H1 (cell line): ENCODE data around the gene CCDC137. TPM values are rescaled to one million over a fixed set of nuclear protein-coding genes. Genes with fewer than 3 reads are reported as not detected.

Experiments
- CTCF ChIA-PET: fragments of 300-600 bp; sonication (Branson Sonifier 250); formaldehyde crosslinking; loops from one replicate; lab custom pipeline; 2021; ENCODE audit not compliant: partially characterized antibody; lab: Charles Lee
- POLR2A ChIA-PET: fragments of 300-600 bp; sonication (Branson Sonifier 250); formaldehyde crosslinking; loops from one replicate; lab custom pipeline; 2021; ENCODE audit warnings: inconsistent platforms; ENCODE audit not compliant: partially characterized antibody; lab: Charles Lee
- DNase-seq, 2 experiments: peaks; one replicate each; pipeline versions ENCODE4 v3.0.0 to v3.0.0-alpha.2; 2010 to 2022; ENCODE audit warnings: low spot score in 2 of 2, low read depth in 1 of 2, mixed read lengths in 1 of 2
- FAIRE-seq: peaks from 2 replicates; lab custom pipeline; 2011; peaks lifted over from hg19 to GRCh38; lab: Jason Lieb, UNC
- H2AFZ ChIP-seq: 2 replicates; pipeline ENCODE4 v1.8.1; 2012; ENCODE audit warnings: low read length, inconsistent platforms
- H2AK5ac ChIP-seq: 2 replicates; pipeline ENCODE4 v1.6.1; 2013; ENCODE audit warnings: low read depth, low read length
- H2BK120ac ChIP-seq: replicated peaks from 2 replicates; pipeline ENCODE3; 2013; ENCODE audit warnings: low read depth, low read length, inconsistent platforms
- H2BK12ac ChIP-seq: 2 replicates; pipeline ENCODE4 v1.6.1; 2013; ENCODE audit warnings: low read depth, low read length
- H2BK15ac ChIP-seq: 2 replicates; pipeline ENCODE4 v1.6.1; 2013; ENCODE audit warnings: low read length
- H2BK20ac ChIP-seq: 2 replicates; pipeline ENCODE4 v1.6.1; 2013; ENCODE audit warnings: low read length
- H2BK5ac ChIP-seq: 2 replicates; pipeline ENCODE4 v1.6.1; 2013; ENCODE audit warnings: low read depth, low read length
- H3K14ac ChIP-seq: 2 replicates; pipeline ENCODE4 v1.6.1; 2013; ENCODE audit warnings: inconsistent platforms; ENCODE audit not compliant: insufficient read length
- H3K18ac ChIP-seq: 2 replicates; pipeline ENCODE4 v1.6.1; 2013; ENCODE audit warnings: low read length; ENCODE audit errors: extremely low read depth
- H3K23ac ChIP-seq: 2 replicates; pipeline ENCODE4 v1.6.1; 2013; ENCODE audit warnings: inconsistent platforms; ENCODE audit not compliant: insufficient read length
- H3K23me2 ChIP-seq: 2 replicates; pipeline ENCODE4 v1.6.1; 2013; ENCODE audit warnings: low read depth, low read length
- H3K27ac ChIP-seq: 2 replicates; pipeline ENCODE4 v1.6.1; 2011; ENCODE audit warnings: low read depth, low read length, inconsistent platforms
- H3K27me3 ChIP-seq, 4 experiments: replicated peaks in 1 of 4; 1 replicate in 1 of 4; 2 replicates in 3 of 4; pipeline versions ENCODE4 v1.6.1 to v1.8.1; 2011 to 2013; ENCODE audit warnings: low read length in 3 of 4, mild to moderate bottlenecking in 3 of 4, inconsistent platforms in 2 of 4, mixed read lengths in 2 of 4, moderate library complexity in 1 of 4; ENCODE audit not compliant: control insufficient read depth in 3 of 4, insufficient read depth in 3 of 4; ENCODE audit errors: extremely low read depth in 1 of 4
- H3K36me3 ChIP-seq, 4 experiments: 2 replicates each; pipeline versions ENCODE4 v1.6.1 to v1.8.1; 2011 to 2013; ENCODE audit warnings: mild to moderate bottlenecking in 4 of 4, low read length in 3 of 4, moderate library complexity in 2 of 4, control low read depth in 1 of 4, inconsistent platforms in 1 of 4; ENCODE audit not compliant: insufficient read depth in 4 of 4, control insufficient read depth in 2 of 4
- H3K4ac ChIP-seq: replicated peaks from 2 replicates; pipeline ENCODE3; 2013; ENCODE audit warnings: low read length, low read depth, mixed read lengths, inconsistent platforms; ENCODE audit not compliant: insufficient read length
- H3K4me1 ChIP-seq, 4 experiments: replicated peaks in 1 of 4; 1 replicate in 1 of 4; 2 replicates in 3 of 4; pipeline versions ENCODE4 v1.6.1 to v1.8.1; 2011 to 2013; ENCODE audit warnings: low read length in 3 of 4, inconsistent platforms in 2 of 4, mixed read lengths in 1 of 4; ENCODE audit not compliant: insufficient read depth in 4 of 4, control insufficient read depth in 3 of 4
- H3K4me2 ChIP-seq, 2 experiments: 2 replicates each; pipeline versions ENCODE4 v1.6.1 to v1.8.1; 2011 to 2013; ENCODE audit warnings: low read depth in 2 of 2, low read length in 2 of 2, control low read depth in 1 of 2, inconsistent platforms in 1 of 2, mild to moderate bottlenecking in 1 of 2; ENCODE audit not compliant: insufficient read depth in 1 of 2
- H3K4me3 ChIP-seq, 4 experiments: fragments of 200-600, 300-600 bp in 1 of 4; sonication (generic), shearing (Covaris generic), sonication (Bioruptor Twin) in 1 of 4; 2 replicates each; pipeline versions ENCODE4 v1.5.1 to v1.8.1; 2011 to 2016; ENCODE audit warnings: low read length in 4 of 4, low read depth in 3 of 4, control low read depth in 2 of 4, inconsistent platforms in 2 of 4, mild to moderate bottlenecking in 2 of 4, mixed read lengths in 1 of 4, moderate library complexity in 1 of 4; ENCODE audit not compliant: insufficient read depth in 2 of 4; ENCODE audit errors: extremely low read depth in 1 of 4
- H3K56ac ChIP-seq: replicated peaks from 2 replicates; pipeline ENCODE3; 2013; ENCODE audit warnings: low read depth, mild to moderate bottlenecking, mixed read lengths, low read length, inconsistent platforms; ENCODE audit not compliant: insufficient read length
- H3K79me1 ChIP-seq: 2 replicates; pipeline ENCODE4 v1.6.1; 2013; ENCODE audit warnings: low read depth, low read length, control low read depth
- H3K79me2 ChIP-seq, 2 experiments: 2 replicates each; pipeline versions ENCODE4 v1.6.1 to v1.8.1; 2012 to 2013; ENCODE audit warnings: low read length in 2 of 2, mild to moderate bottlenecking in 2 of 2, inconsistent platforms in 1 of 2; ENCODE audit not compliant: insufficient read depth in 2 of 2, control insufficient read depth in 1 of 2
- H3K9ac ChIP-seq, 4 experiments: replicated peaks in 1 of 4; 1 replicate in 1 of 4; 2 replicates in 3 of 4; pipeline versions ENCODE4 v1.6.1 to v1.8.1; 2011 to 2013; ENCODE audit warnings: low read depth in 3 of 4, low read length in 3 of 4, control low read depth in 2 of 4, mild to moderate bottlenecking in 2 of 4, moderate library complexity in 2 of 4, inconsistent platforms in 1 of 4; ENCODE audit errors: extremely low read depth in 1 of 4
- H3K9me3 ChIP-seq, 2 experiments: 2 replicates each; pipeline versions ENCODE4 v1.6.1 to v1.8.1; 2012 to 2013; ENCODE audit warnings: mild to moderate bottlenecking in 2 of 2, moderate library complexity in 2 of 2, control low read depth in 1 of 2, inconsistent platforms in 1 of 2, low read depth in 1 of 2, low read length in 1 of 2, mixed read lengths in 1 of 2; ENCODE audit not compliant: insufficient read depth in 2 of 2
- H4K20me1 ChIP-seq, 2 experiments: replicated peaks in 1 of 2; 2 replicates each; pipeline versions ENCODE3 to v1.8.1; 2011 to 2013; ENCODE audit warnings: inconsistent platforms in 2 of 2, low read length in 2 of 2, mild to moderate bottlenecking in 1 of 2; ENCODE audit not compliant: insufficient read depth in 2 of 2, control insufficient read depth in 1 of 2
- H4K5ac ChIP-seq: 2 replicates; pipeline ENCODE4 v1.6.1; 2013; ENCODE audit warnings: low read length, low read depth, mixed read lengths, inconsistent platforms; ENCODE audit not compliant: insufficient read length
- H4K8ac ChIP-seq: 2 replicates; pipeline ENCODE4 v1.8.0; 2013; ENCODE audit warnings: mild to moderate bottlenecking, moderate library complexity, low read length, inconsistent platforms; ENCODE audit not compliant: insufficient read depth; ENCODE audit errors: extremely low read depth
- H4K91ac ChIP-seq: replicated peaks from 2 replicates; pipeline ENCODE3; 2013; ENCODE audit warnings: low read length, mixed read lengths, inconsistent platforms; ENCODE audit not compliant: insufficient read length
- BRCA1 ChIP-seq: IDR thresholded peaks from 2 replicates; pipeline ENCODE4 v1.6.1; 2012; ENCODE audit warnings: low read depth, low read length, improper control_type of control experiment
- WGBS, 2 experiments: shearing (Covaris generic) in 1 of 2; methylation state at CpG; one replicate each; pipeline versions ENCODE4 v1.1.6 to v1.1.7; 2013 to 2015; ENCODE audit warnings: low lambda C conversion rate in 2 of 2, mixed read lengths in 2 of 2, inconsistent platforms in 1 of 2, low coverage in 1 of 2, missing lambda C conversion rate in 1 of 2; ENCODE audit not compliant: insufficient replicate concordance in 2 of 2, insufficient coverage in 1 of 2, insufficient read length in 1 of 2; ENCODE audit errors: extremely low coverage in 1 of 2, missing lambda C conversion rate in 1 of 2; 5-methylcytosine and 5-hydroxymethylcytosine counted together
- polyA plus RNA-seq, 7 experiments: library from polyadenylated mRNA; depleted of rRNA in 3 of 7; stranded (reverse) in 5 of 7; unstranded in 2 of 7; fragments of >200 nt in 5 of 7; fragments of 200-250 nt in 2 of 7; gene quantifications; 1 replicate in 5 of 7; 2 replicates in 1 of 7; 4 replicates in 1 of 7; pipeline versions ENCODE4 v1.2.1 to v1.2.3, GENCODE V29; 2011 to 2013; ENCODE audit warnings: missing spikeins in 2 of 7, mixed read lengths in 2 of 7
- total RNA-seq: library from RNA; stranded (reverse); fragmentation: NEBNext Ultra II Directional; extraction: Animal tissue kit (Norgen Biotek cat#: 25700); gene quantifications from 2 replicates; pipeline ENCODE4 v1.2.1, GENCODE V29; 2021
- TF ChIP-seq, protein P1 (sequence below), 3 experiments: IDR thresholded peaks; 1 replicate in 2 of 3; 2 replicates in 1 of 3; pipeline versions ENCODE4 v1.5.1 to v1.6.1; 2011; ENCODE audit warnings: low read length in 3 of 3, mild to moderate bottlenecking in 3 of 3, inconsistent platforms in 2 of 3, low read depth in 1 of 3, moderate library complexity in 1 of 3; ENCODE audit not compliant: insufficient read depth in 1 of 3; ENCODE audit errors: control extremely low read depth in 1 of 3

Gene CCDC137
- total and polyA plus RNA-seq, 2 of the 8 experiments (the other 6 are each of a cell fraction or from before 2014, with no cell fraction given), result 17.6 to 38.6 TPM

GRCh38 chr17:81706757-81707624 is 40.5 kb downstream of the CCDC137 start:
- Histone ChIP-seq H3K56ac (no peak overlapping the region), H3K23ac (no peak overlapping the region), H3K4me1 (peaks cover 0 to 24% (median 16%) of the 10 kb centered on the region in 4 experiments; a peak in 5 of 7 replicates), H2AFZ (no peak overlapping the region), H2AK5ac (no peak overlapping the region), H3K27me3 (no peaks in the 10 kb centered on the region; a peak in 2 of 7 replicates), H3K18ac (no peak overlapping the region), H3K4ac (no peak overlapping the region), H3K14ac (no peak overlapping the region), H2BK5ac (no peak overlapping the region), H4K20me1 (peaks cover 5 to 8% of the 10 kb centered on the region in 2 experiments), H4K91ac (no peak overlapping the region), H3K9me3 (no peaks in the 10 kb centered on the region), H4K5ac (no peak overlapping the region), H2BK15ac (no peak overlapping the region), H3K36me3 (peaks cover 20 to 28% (median 24%) of the 10 kb centered on the region in 4 experiments), H2BK120ac (no peak overlapping the region), H3K9ac (no peak overlapping the region), H3K79me1 (peaks cover 12% of the 10 kb centered on the region), H4K8ac (no peak overlapping the region; the same call in 1 of the 2 replicates), H3K79me2 (peaks cover 9 to 31% of the 10 kb centered on the region in 2 experiments; a peak in 3 of 4 replicates), H3K27ac (no peak overlapping the region), H3K4me3 (no peak overlapping the region), H2BK12ac (no peak overlapping the region), H3K23me2 (peaks cover 20% of the 10 kb centered on the region), H3K4me2 (no peak overlapping the region), H2BK20ac (no peak overlapping the region)
- POLR2A ChIA-PET, result interaction anchor here (0.8 to 17.2 kb wide), 8 partner anchors 16 to 160 kb away, joined by 3 to 436 read pairs (median 5); partner anchors contain the start of genes ARL16, HGS, MCRIP1 and SLC25A10
- no peak for TF ChIP-seq BRCA1
- TF ChIP-seq, protein P1, sequence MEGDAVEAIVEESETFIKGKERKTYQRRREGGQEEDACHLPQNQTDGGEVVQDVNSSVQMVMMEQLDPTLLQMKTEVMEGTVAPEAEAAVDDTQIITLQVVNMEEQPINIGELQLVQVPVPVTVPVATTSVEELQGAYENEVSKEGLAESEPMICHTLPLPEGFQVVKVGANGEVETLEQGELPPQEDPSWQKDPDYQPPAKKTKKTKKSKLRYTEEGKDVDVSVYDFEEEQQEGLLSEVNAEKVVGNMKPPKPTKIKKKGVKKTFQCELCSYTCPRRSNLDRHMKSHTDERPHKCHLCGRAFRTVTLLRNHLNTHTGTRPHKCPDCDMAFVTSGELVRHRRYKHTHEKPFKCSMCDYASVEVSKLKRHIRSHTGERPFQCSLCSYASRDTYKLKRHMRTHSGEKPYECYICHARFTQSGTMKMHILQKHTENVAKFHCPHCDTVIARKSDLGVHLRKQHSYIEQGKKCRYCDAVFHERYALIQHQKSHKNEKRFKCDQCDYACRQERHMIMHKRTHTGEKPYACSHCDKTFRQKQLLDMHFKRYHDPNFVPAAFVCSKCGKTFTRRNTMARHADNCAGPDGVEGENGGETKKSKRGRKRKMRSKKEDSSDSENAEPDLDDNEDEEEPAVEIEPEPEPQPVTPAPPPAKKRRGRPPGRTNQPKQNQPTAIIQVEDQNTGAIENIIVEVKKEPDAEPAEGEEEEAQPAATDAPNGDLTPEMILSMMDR (IDR thresholded peaks at IDR 0.05; ENCODE audit: control extremely low read depth in 1 of 3, insufficient read depth in 1 of 3, low read depth in 1 of 3, low read length in 3 of 3), result peak in 1 of 3 experiments; percentile 6; a peak in 1 of 4 replicates
- WGBS, 2 experiments, result 94% methylated on average over 46 of the region's 54 CpGs; no CpG with 5 or more reads in 1 of the 2 experiments
- FAIRE-seq (no peak), DNase-seq (peak in 1 of 2 experiments; percentile 58)
- CTCF ChIA-PET, result interaction anchor here (1.0 to 1.9 kb wide), 5 partner anchors 11 to 159 kb away, joined by 3 to 8 read pairs (median 4); no protein-coding TSS in a partner anchor
